ENCODE measurements around the gene TGM2.

- TF ChIP-seq CTCF (IDR thresholded peaks at IDR 0.05; ENCODE audit: low read depth, low read length) = no peak
- no peak for TF ChIP-seq EZH2phosphoT487 (IDR thresholded peaks at IDR 0.05; ENCODE audit: low read depth)
Measured at GRCh38 chr20:38115896-38116295, 49.2 kb downstream of the TGM2 start.
